Neuronal stem cell (in vitro differentiated cells): Measurements from ENCODE around the gene LRCH3.

Experiments used
- DNase-seq: peaks from one replicate; pipeline ENCODE4 v3.0.0-alpha.2; 2013; ENCODE audit warnings: low spot score
- H2AFZ ChIP-seq: one replicate; pipeline ENCODE4 v1.6.1; 2013; ENCODE audit warnings: mild to moderate bottlenecking, low read length, inconsistent platforms
- H2AK5ac ChIP-seq: 2 replicates; pipeline ENCODE4 v1.6.1; 2013; ENCODE audit warnings: low read depth, mild to moderate bottlenecking, inconsistent platforms, low read length, moderate library complexity, mixed read lengths
- H2BK120ac ChIP-seq: 2 replicates; pipeline ENCODE4 v1.6.1; 2013; ENCODE audit warnings: low read depth, mild to moderate bottlenecking, inconsistent platforms, low read length, moderate library complexity, mixed read lengths
- H2BK12ac ChIP-seq: one replicate; pipeline ENCODE4 v1.6.1; 2013; ENCODE audit warnings: low read length, inconsistent platforms
- H2BK15ac ChIP-seq: 2 replicates; pipeline ENCODE4 v1.6.1; 2013; ENCODE audit warnings: mild to moderate bottlenecking, low read length, inconsistent platforms, mixed read lengths
- H2BK5ac ChIP-seq: one replicate; pipeline ENCODE4 v1.6.1; 2013; ENCODE audit warnings: inconsistent platforms, mild to moderate bottlenecking, low read length, moderate library complexity
- H3K14ac ChIP-seq: one replicate; pipeline ENCODE4 v1.6.1; 2013; ENCODE audit warnings: low read length, inconsistent platforms
- H3K18ac ChIP-seq: 2 replicates; pipeline ENCODE4 v1.6.1; 2013; ENCODE audit warnings: low read length, inconsistent platforms
- H3K23ac ChIP-seq: 2 replicates; pipeline ENCODE4 v1.6.1; 2013; ENCODE audit warnings: low read depth, mild to moderate bottlenecking, mixed read lengths, low read length, inconsistent platforms; ENCODE audit not compliant: poor library complexity
- H3K27ac ChIP-seq: replicated peaks from 3 replicates; pipeline ENCODE4 v1.5.1; 2013; ENCODE audit warnings: low read length, inconsistent platforms
- H3K27me3 ChIP-seq, 3 experiments: 2 replicates each; pipeline ENCODE4 v1.6.1; 2013; ENCODE audit warnings: low read length in 3 of 3, mild to moderate bottlenecking in 2 of 3, inconsistent platforms in 1 of 3, low read depth in 1 of 3, mixed read lengths in 1 of 3, moderate library complexity in 1 of 3; ENCODE audit not compliant: control insufficient read depth in 3 of 3, insufficient read depth in 3 of 3
- H3K36me3 ChIP-seq, 2 donors: replicated peaks in 1 of 2; 2 replicates each; pipeline ENCODE4 v1.6.1; 2013; ENCODE audit warnings: low read length in 2 of 2; ENCODE audit not compliant: control insufficient read depth in 2 of 2, insufficient read depth in 2 of 2
- H3K4ac ChIP-seq: 2 replicates; pipeline ENCODE4 v1.6.1; 2013; ENCODE audit warnings: inconsistent platforms, mild to moderate bottlenecking, low read length, moderate library complexity
- H3K4me1 ChIP-seq, 2 donors: 1 replicate in 1 of 2; 2 replicates in 1 of 2; pipeline ENCODE4 v1.6.1; 2013; ENCODE audit warnings: low read length in 2 of 2, low read depth in 1 of 2; ENCODE audit not compliant: control insufficient read depth in 2 of 2, insufficient read depth in 1 of 2
- H3K4me2 ChIP-seq: one replicate; pipeline ENCODE4 v1.6.1; 2013; ENCODE audit warnings: mild to moderate bottlenecking, low read length, inconsistent platforms; ENCODE audit not compliant: insufficient read depth, poor library complexity, severe bottlenecking
- H3K4me3 ChIP-seq, 2 donors: 2 replicates each; pipeline ENCODE4 v1.5.1; 2013; ENCODE audit warnings: low read length in 2 of 2, mild to moderate bottlenecking in 2 of 2, inconsistent platforms in 1 of 2, moderate library complexity in 1 of 2
- H3K79me1 ChIP-seq: one replicate; pipeline ENCODE4 v1.6.1; 2013; ENCODE audit warnings: low read depth, mild to moderate bottlenecking, inconsistent platforms, low read length, moderate library complexity
- H3K9ac ChIP-seq: one replicate; pipeline ENCODE4 v1.6.1; 2013; ENCODE audit warnings: mild to moderate bottlenecking, low read depth, low read length, inconsistent platforms; ENCODE audit not compliant: poor library complexity
- H3K9me3 ChIP-seq, 2 donors: replicated peaks in 1 of 2; 2 replicates each; pipeline versions ENCODE3 to v1.6.1; 2013; ENCODE audit warnings: low read length in 2 of 2, mild to moderate bottlenecking in 2 of 2, inconsistent platforms in 1 of 2, low read depth in 1 of 2, mixed read lengths in 1 of 2, moderate library complexity in 1 of 2; ENCODE audit not compliant: control insufficient read depth in 2 of 2, insufficient read depth in 1 of 2
- H4K8ac ChIP-seq: one replicate; pipeline ENCODE4 v1.6.1; 2013; ENCODE audit warnings: low read depth, mild to moderate bottlenecking, inconsistent platforms, low read length, moderate library complexity
- H4K91ac ChIP-seq: one replicate; pipeline ENCODE4 v1.6.1; 2013; ENCODE audit warnings: low read length, low read depth, mild to moderate bottlenecking, inconsistent platforms; ENCODE audit not compliant: poor library complexity
- WGBS, 2 donors: extraction: QIAGEN DNeasy Blood & Tissue Kit; methylation state at CpG; one replicate each; pipeline ENCODE4 v1.1.7; 2013; ENCODE audit warnings: missing lambda C conversion rate in 2 of 2, mixed read lengths in 1 of 2; ENCODE audit not compliant: insufficient read length in 2 of 2, insufficient replicate concordance in 1 of 2; ENCODE audit errors: extremely low coverage in 2 of 2; 5-methylcytosine and 5-hydroxymethylcytosine counted together

Gene LRCH3

GRCh38 chr3:197892162-197892561 is 101.1 kb downstream of the LRCH3 start:
- no peak overlapping the region for H2AFZ ChIP-seq
- H3K27ac ChIP-seq, result no peak overlapping the region
- no CpG with 5 or more reads among the region's 5 CpGs for whole genome bisulfite sequencing, 2 donors
- H4K8ac ChIP-seq, result no peak overlapping the region
- no peaks in the 10 kb centered on the region for H3K79me1 ChIP-seq
- no peak for DNase-seq
- no peak overlapping the region for H2BK120ac ChIP-seq
- no peak overlapping the region for H3K14ac ChIP-seq
- no peaks in the 10 kb centered on the region for H3K9me3 ChIP-seq
- H2BK12ac ChIP-seq, result no peak overlapping the region
- H3K36me3 ChIP-seq, result no peaks in the 10 kb centered on the region
- H2BK5ac ChIP-seq, result no peak overlapping the region
- no peak overlapping the region for H4K91ac ChIP-seq
- H3K4me3 ChIP-seq, result no peak overlapping the region
- H3K27me3 ChIP-seq, result no peaks in the 10 kb centered on the region
- peaks cover 7 to 23% of the 10 kb centered on the region in 2 donors for H3K4me1 ChIP-seq
- no peak overlapping the region for H3K23ac ChIP-seq
- H3K4me2 ChIP-seq, result no peak overlapping the region
- H3K18ac ChIP-seq, result no peak overlapping the region
- no peak overlapping the region for H3K9ac ChIP-seq
- H3K4ac ChIP-seq, result no peak overlapping the region
- H2AK5ac ChIP-seq, result no peak overlapping the region
- no peak overlapping the region for H2BK15ac ChIP-seq

- Histone ChIP-seq H3K14ac (no peak overlapping the region), H3K4me3 (no peak overlapping the region), H2BK12ac (no peak overlapping the region), H3K23ac (no peak overlapping the region), H2BK15ac (no peak overlapping the region), H2BK120ac (no peak overlapping the region), H2AFZ (no peak overlapping the region), H2BK5ac (no peak overlapping the region), H3K4me1 (peaks cover 0 to 2% of the 10 kb centered on the region in 2 donors), H3K4me2 (no peak overlapping the region), H3K4ac (no peak overlapping the region), H4K8ac (no peak overlapping the region), H3K27ac (no peak overlapping the region), H3K9me3 (peaks cover 0 to 1% of the 10 kb centered on the region in 2 donors), H4K91ac (no peak overlapping the region), H3K79me1 (no peaks in the 10 kb centered on the region), H3K27me3 (no peaks in the 10 kb centered on the region), H2AK5ac (no peak overlapping the region), H3K9ac (no peak overlapping the region), H3K18ac (no peak overlapping the region), H3K36me3 (no peaks in the 10 kb centered on the region)
- DNase-seq, result no peak
- WGBS, 2 donors, result no CpG with 5 or more reads among the region's 3 CpGs
Measured at GRCh38 chr3:197896421-197896820, 105.4 kb downstream of the LRCH3 start.

- H3K14ac ChIP-seq, result no peak overlapping the region
Measured at GRCh38 chr3:197899833-197900478, 108.9 kb downstream of the LRCH3 start.

GRCh38 chr3:197901626-197902025 is 110.6 kb downstream of the LRCH3 start:
- DNase-seq, result no peak
- Histone ChIP-seq H2AFZ (no peak overlapping the region), H3K4ac (no peak overlapping the region), H2BK15ac (no peak overlapping the region), H3K23ac (no peak overlapping the region), H3K4me2 (no peak overlapping the region), H3K4me1 (peaks cover 0 to 2% of the 10 kb centered on the region in 2 donors), H4K8ac (no peak overlapping the region), H3K36me3 (no peaks in the 10 kb centered on the region), H3K79me1 (no peaks in the 10 kb centered on the region), H4K91ac (no peak overlapping the region), H2BK5ac (no peak overlapping the region), H3K27ac (no peak overlapping the region), H3K9ac (peak overlapping the region; percentile 30), H3K14ac (no peak overlapping the region), H3K4me3 (no peak overlapping the region), H3K18ac (no peak overlapping the region), H2BK12ac (no peak overlapping the region), H3K27me3 (no peaks in the 10 kb centered on the region), H3K9me3 (peaks cover 0 to 2% of the 10 kb centered on the region in 2 donors), H2AK5ac (no peak overlapping the region), H2BK120ac (no peak overlapping the region)
- no CpG with 5 or more reads among the region's 4 CpGs for WGBS, 2 donors

More at GRCh38 chr3:197899833-197900478, 108.9 kb downstream of the LRCH3 start:
- H3K4me3 ChIP-seq, result no peak overlapping the region
- no peak overlapping the region for H2AK5ac ChIP-seq
- no peak overlapping the region for H3K27ac ChIP-seq
- no peak overlapping the region for H4K91ac ChIP-seq
- no peak overlapping the region for H3K9ac ChIP-seq
- peak overlapping the region; percentile 70 for H4K8ac ChIP-seq
- no peak overlapping the region for H3K18ac ChIP-seq
- no CpG with 5 or more reads among the region's 20 CpGs for WGBS, 2 donors
- peak overlapping the region; percentile 6 for H3K23ac ChIP-seq
- no peak overlapping the region for H2BK5ac ChIP-seq
- no peak overlapping the region for H2AFZ ChIP-seq
- no peaks in the 10 kb centered on the region for H3K36me3 ChIP-seq
- H2BK120ac ChIP-seq, result no peak overlapping the region
- no peaks in the 10 kb centered on the region for H3K79me1 ChIP-seq
- peaks cover 0 to 2% of the 10 kb centered on the region in 2 donors for H3K9me3 ChIP-seq
- H2BK12ac ChIP-seq, result no peak overlapping the region
- no peak overlapping the region for H3K4ac ChIP-seq
- H3K27me3 ChIP-seq, result no peaks in the 10 kb centered on the region
- no peak for DNase-seq
- H3K4me1 ChIP-seq, result peaks cover 0 to 2% of the 10 kb centered on the region in 2 donors
- H3K4me2 ChIP-seq, result no peak overlapping the region
- no peak overlapping the region for H2BK15ac ChIP-seq
